Upper lobe of right lung (tissue), 1 donor: ENCODE data around the gene PIK3R6. TPM values are rescaled to one million over a fixed set of nuclear protein-coding genes. Genes with fewer than 3 reads are reported as not detected.

ENCODE experiments used
- ATAC-seq: fragments of 200-7000 bp; cut with Tn5 transposase; one replicate; pipeline ENCODE4 v1.9.1; 2020; ENCODE audit warnings: mild to moderate bottlenecking, moderate library complexity
- DNase-seq: peaks from one replicate; pipeline ENCODE4 v3.0.0-alpha.2; 2020
- H3K27ac ChIP-seq: fragments of 200-600 bp; one replicate; pipeline ENCODE4 v1.8.0; 2022
- H3K27me3 ChIP-seq: fragments of 200-600 bp; one replicate; pipeline ENCODE4 v1.8.0; 2022; ENCODE audit warnings: mild to moderate bottlenecking
- H3K36me3 ChIP-seq: fragments of 200-600 bp; one replicate; pipeline ENCODE4 v1.8.0; 2022
- H3K4me1 ChIP-seq: fragments of 200-600 bp; one replicate; pipeline ENCODE4 v1.8.0; 2022
- H3K4me3 ChIP-seq: fragments of 200-600 bp; one replicate; pipeline ENCODE4 v1.8.0; 2022; ENCODE audit warnings: mild to moderate bottlenecking
- H3K9me3 ChIP-seq: fragments of 200-600 bp; one replicate; pipeline ENCODE4 v1.8.0; 2022
- CTCF ChIP-seq: fragments of 200-600 bp; IDR thresholded peaks from one replicate; pipeline ENCODE4 v1.8.0; 2022; ENCODE audit warnings: antibody characterized with exemption
- intact Hi-C: fragments of 100-400 bp; cut with DNase I; formaldehyde crosslinking; loops from one replicate; pipeline ENCODE4 v1.11.0; 2022
- total RNA-seq: library from RNA; stranded (reverse); fragmentation: NEBNext Ultra II Directional; extraction: Animal tissue kit (Norgen Biotek cat#: 25700); gene quantifications from one replicate; pipeline ENCODE4 v1.2.1, GENCODE V29; 2021
- donor health status: DM: no; HTN: yes; CAD: no; lungs with severe emphysema.

The PIK3R6 gene
- total RNA-seq, 1 donor from 2014 or later, result 2.7 TPM

GRCh38 chr17:8829036-8829941 is 38.2 kb downstream of the PIK3R6 start:
- no peaks in the 10 kb centered on the region for H3K4me1 ChIP-seq
- H3K4me3 ChIP-seq, result no peak overlapping the region
- ATAC-seq (no peak), DNase-seq (no peak)
- H3K36me3 ChIP-seq, result no peaks in the 10 kb centered on the region
- no peak for TF ChIP-seq CTCF
- peaks cover 5% of the 10 kb centered on the region for H3K27me3 ChIP-seq
- intact Hi-C loops, result no loop called here
- no peaks in the 10 kb centered on the region for H3K9me3 ChIP-seq
- H3K27ac ChIP-seq, result no peak overlapping the region

- DNase-seq (no peak), ATAC-seq (no peak)
- no peak overlapping the region for H3K27ac ChIP-seq
- no peaks in the 10 kb centered on the region for H3K36me3 ChIP-seq
- no peaks in the 10 kb centered on the region for H3K4me1 ChIP-seq
- TF ChIP-seq CTCF, result no peak
- no peaks in the 10 kb centered on the region for H3K9me3 ChIP-seq
- H3K27me3 ChIP-seq, result peaks cover 5% of the 10 kb centered on the region
- no peak overlapping the region for H3K4me3 ChIP-seq
- intact Hi-C loops, result no loop called here
These were observed 39.0 kb downstream of the PIK3R6 start for GRCh38 chr17:8828517-8828875.

GRCh38 chr17:8826808-8827435 is 40.6 kb downstream of the PIK3R6 start:
- intact Hi-C loops, result no loop called here
- peaks cover 3% of the 10 kb centered on the region for H3K27me3 ChIP-seq
- no peaks in the 10 kb centered on the region for H3K4me1 ChIP-seq
- ATAC-seq (no peak), DNase-seq (no peak)
- no peak overlapping the region for H3K4me3 ChIP-seq
- H3K9me3 ChIP-seq, result no peaks in the 10 kb centered on the region
- H3K27ac ChIP-seq, result no peak overlapping the region
- TF ChIP-seq CTCF, result no peak
- H3K36me3 ChIP-seq, result no peaks in the 10 kb centered on the region

GRCh38 chr17:8825802-8826201 is 41.7 kb downstream of the PIK3R6 start:
- H3K9me3 ChIP-seq, result no peaks in the 10 kb centered on the region
- H3K27me3 ChIP-seq, result no peaks in the 10 kb centered on the region
- DNase-seq (no peak), ATAC-seq (no peak)
- no peak for TF ChIP-seq CTCF
- H3K27ac ChIP-seq, result no peak overlapping the region
- no peaks in the 10 kb centered on the region for H3K36me3 ChIP-seq
- no peaks in the 10 kb centered on the region for H3K4me1 ChIP-seq
- H3K4me3 ChIP-seq, result no peak overlapping the region
- intact Hi-C loops, result no loop called here

- no peaks in the 10 kb centered on the region for H3K9me3 ChIP-seq
- no peak for TF ChIP-seq CTCF
- no peak overlapping the region for H3K27ac ChIP-seq
- no peaks in the 10 kb centered on the region for H3K36me3 ChIP-seq
- no peaks in the 10 kb centered on the region for H3K4me1 ChIP-seq
- no peak overlapping the region for H3K4me3 ChIP-seq
- peaks cover 3% of the 10 kb centered on the region for H3K27me3 ChIP-seq
- ATAC-seq, result no peak
- DNase-seq, result no peak
- intact Hi-C loops, result no loop called here
These were observed 44.2 kb downstream of the PIK3R6 start for GRCh38 chr17:8823279-8823678.
